T-helper 2 cell treated with Interferon-gamma antibody and Interleukin-4, amounts not matched to agents 5 μg/mL and 100 μg/mL, for 36 hours (primary cell): ENCODE results near the gene EVA1A.

Experiments used
- DNase-seq: peaks from one replicate; pipeline ENCODE4 v3.0.0; 2021; ENCODE audit warnings: low spot score
- H3K27ac Mint-ChIP-seq: one replicate; pipeline ENCODE4 v1.8.0; 2021; ENCODE audit warnings: mild to moderate bottlenecking, mixed read lengths
- H3K27me3 Mint-ChIP-seq: one replicate; pipeline ENCODE4 v1.8.0; 2021; ENCODE audit warnings: low read depth, mixed read lengths
- H3K36me3 Mint-ChIP-seq: one replicate; pipeline ENCODE4 v1.8.0; 2021; ENCODE audit warnings: low read depth, mixed read lengths
- H3K4me1 Mint-ChIP-seq: one replicate; pipeline ENCODE4 v1.8.0; 2021; ENCODE audit warnings: low read depth, mixed read lengths
- H3K4me3 Mint-ChIP-seq: one replicate; pipeline ENCODE4 v1.8.0; 2022; ENCODE audit warnings: mild to moderate bottlenecking, moderate library complexity, mixed read lengths
- H3K9me3 Mint-ChIP-seq: one replicate; pipeline ENCODE4 v1.8.0; 2021; ENCODE audit warnings: mixed read lengths

EVA1A gene

DNA sequence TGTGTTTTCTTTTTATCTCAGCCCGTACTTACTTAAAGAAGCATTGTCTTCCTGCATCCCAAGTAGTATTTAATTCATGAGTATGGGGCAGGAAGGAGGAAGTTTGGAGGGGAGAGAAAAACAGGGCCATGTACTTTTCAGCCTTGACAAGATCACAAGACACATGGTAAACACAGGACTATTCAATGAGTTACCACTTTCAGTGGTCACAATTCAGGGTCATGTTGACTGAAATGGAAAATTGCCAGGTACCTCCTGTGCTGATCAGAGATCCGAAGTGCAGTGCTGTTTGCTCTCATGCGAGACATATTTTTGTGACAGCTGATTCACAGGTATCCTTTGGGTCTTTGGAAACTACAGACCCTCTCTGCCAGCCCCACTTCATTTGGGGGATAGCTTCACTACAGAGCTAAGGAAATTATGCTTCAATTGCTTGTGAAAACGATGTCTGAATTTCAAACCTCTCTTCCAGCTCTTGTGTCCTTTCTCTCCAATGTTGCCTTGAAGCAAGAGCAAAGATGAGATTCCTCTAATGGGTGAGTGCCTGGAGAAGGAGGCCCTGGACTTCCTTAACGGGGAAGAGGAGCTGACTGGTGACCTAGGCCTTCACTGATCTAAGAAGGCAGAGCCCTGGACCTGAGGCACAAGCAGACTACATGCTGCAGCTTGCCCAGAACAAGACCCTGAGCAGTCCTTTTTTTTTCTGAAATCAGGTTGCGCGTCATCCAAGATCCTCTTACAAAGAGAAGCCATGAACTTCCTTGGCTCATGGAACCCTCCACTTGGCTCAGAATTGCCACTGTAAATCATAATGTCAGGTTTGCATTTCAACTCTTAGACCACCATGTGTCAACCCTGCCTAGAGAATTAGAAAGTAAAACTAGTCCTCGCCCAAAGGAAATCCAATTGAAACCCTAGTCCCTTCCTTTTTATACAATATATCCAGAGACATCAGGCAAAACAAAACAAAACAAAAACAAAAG lies 44.1 kb downstream of the EVA1A start:
- no peak for DNase-seq
- Mint-ChIP-seq H3K27ac (no peak overlapping the region), H3K9me3 (peaks cover 10% of the 10 kb centered on the region), H3K36me3 (no peaks in the 10 kb centered on the region), H3K4me3 (no peak overlapping the region), H3K27me3 (peaks cover 15% of the 10 kb centered on the region), H3K4me1 (no peaks in the 10 kb centered on the region)

DNA sequence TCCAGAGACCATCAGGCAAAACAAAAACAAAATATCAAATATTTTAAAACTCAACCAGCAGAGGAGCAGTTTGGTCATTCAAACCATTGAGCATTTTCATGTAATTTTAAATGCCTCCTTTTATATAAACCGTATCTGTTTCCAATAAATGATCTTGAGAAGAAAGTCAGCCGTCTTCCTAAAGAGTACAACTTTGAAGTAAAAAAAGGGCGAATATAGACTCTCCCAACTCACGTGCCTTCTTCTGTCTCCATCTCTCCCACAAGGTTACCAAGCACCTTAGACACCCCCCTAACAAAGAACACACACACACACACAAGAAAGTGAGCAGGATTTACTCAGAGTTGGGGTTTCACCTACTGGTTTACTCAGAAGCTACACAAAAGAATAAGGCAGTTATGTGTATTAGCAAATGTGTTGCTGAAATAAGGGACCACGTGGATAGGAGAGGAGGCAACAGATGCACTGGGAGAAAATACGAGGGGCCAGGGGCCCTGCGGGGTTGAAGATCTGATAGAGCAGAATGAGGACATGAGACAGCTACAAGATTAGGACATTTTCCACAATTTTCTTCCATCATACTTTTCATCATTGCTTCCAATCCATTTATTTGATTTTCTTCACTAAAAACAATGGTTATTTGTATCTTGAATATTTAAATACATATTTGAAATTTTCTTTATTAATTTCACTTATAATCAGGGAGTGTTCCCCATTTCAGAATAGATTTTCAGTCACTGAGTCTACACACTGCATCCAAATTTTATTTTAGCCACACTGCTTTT lies 45.0 kb downstream of the EVA1A start:
- DNase-seq = no peak
- no peak overlapping the region for H3K4me3 Mint-ChIP-seq
- no peak overlapping the region for H3K27ac Mint-ChIP-seq
- H3K4me1 Mint-ChIP-seq = no peaks in the 10 kb centered on the region
- H3K9me3 Mint-ChIP-seq = peaks cover 10% of the 10 kb centered on the region
- H3K27me3 Mint-ChIP-seq = peaks cover 15% of the 10 kb centered on the region
- H3K36me3 Mint-ChIP-seq = no peaks in the 10 kb centered on the region

DNA sequence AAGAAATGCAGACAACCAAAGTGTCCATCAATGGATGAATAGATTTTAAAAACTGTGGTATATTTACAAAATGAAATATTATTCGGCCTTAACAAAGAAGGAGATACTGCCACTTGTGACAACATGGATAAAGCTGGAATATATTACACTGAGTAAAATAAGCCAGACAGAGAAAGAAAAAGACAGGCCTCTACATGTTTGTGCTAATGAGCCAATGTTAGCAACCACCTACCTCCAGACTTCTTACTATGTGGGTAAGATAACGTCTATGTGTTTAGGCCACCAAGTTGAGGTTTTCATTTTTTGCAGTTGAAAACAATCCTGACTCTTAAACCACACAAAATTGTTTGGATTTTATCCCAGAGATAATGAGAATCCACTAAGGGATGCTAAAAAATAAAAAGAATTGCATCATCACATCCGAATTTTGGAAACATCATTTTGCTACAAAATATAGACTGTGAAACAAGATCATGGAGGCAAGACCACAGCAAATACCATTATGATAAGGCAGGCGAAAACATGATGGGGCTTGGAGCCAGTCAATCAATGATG lies 47.0 kb downstream of the EVA1A start:
- Mint-ChIP-seq H3K9me3 (peaks cover 12% of the 10 kb centered on the region), H3K4me3 (no peak overlapping the region), H3K27ac (no peak overlapping the region), H3K36me3 (no peaks in the 10 kb centered on the region), H3K27me3 (peaks cover 14% of the 10 kb centered on the region), H3K4me1 (no peaks in the 10 kb centered on the region)
- DNase-seq = no peak

DNA sequence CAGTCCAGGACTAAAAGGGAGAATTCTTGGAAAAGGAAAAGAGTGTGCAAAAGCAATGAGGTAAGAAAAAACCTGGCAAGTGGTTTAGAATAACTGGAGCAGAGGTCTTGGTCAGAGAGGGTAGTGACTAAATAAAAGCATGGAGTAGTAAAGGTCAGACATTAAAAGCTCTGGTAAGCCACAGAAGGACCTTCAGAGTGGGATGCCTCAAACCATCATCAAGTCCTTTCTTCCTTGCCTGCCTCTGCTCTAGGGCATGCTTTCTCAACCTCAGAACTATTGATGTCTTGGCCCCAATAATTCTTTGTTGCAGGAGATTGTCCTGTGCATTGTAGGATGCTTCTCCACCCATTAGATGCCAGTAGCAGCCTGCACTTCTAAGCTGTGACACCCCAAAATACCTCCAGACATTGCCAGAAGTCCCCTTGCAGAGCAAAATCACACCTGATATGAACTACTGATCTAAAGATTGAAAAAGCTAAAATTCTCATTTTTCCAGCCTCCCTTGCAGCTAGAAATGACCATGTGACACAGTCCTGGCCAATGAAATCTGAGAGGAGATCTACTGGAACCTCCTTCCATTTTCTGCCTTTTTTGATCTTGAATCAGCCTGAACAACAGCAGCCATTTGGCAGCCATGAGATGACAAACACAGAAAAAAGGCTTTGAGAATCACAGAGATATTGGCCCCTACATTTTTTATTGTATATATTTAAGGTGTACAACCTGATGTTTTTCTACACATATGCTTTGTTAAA lies 48.1 kb downstream of the EVA1A start:
- no peak for DNase-seq
- Mint-ChIP-seq H3K4me3 (no peak overlapping the region), H3K9me3 (peaks cover 14% of the 10 kb centered on the region), H3K27me3 (peaks cover 14% of the 10 kb centered on the region), H3K36me3 (no peaks in the 10 kb centered on the region), H3K4me1 (no peaks in the 10 kb centered on the region), H3K27ac (no peak overlapping the region)

DNA sequence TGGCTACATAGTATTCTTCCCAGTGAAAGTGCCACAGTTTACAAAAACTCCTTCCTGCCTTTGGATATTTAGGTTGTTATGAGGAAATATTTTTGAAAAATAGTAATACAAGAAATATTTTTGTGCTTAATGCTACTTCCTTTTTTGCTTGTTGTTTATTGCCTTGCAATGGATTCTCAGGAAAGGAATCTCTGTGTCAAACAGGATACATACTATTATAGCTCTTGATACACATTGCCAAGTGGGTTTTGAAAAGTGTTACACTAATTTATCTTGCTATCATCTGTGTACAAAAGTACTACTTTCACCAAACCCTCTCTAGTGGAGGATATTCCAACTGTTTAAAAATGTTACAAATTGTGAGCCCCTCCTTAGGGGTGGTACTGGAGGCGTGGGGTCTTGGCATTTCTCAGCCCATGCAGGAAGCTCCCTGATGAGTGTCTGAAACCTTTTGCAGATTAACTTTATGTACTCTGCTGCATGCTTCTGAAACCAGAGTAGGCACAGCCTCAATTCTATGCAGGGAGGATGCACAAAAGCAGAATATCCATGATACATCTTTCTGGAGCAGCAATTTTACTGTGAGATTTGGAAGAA lies 54.5 kb downstream of the EVA1A start:
- Mint-ChIP-seq H3K4me1 (no peaks in the 10 kb centered on the region), H3K36me3 (no peaks in the 10 kb centered on the region), H3K9me3 (peaks cover 4% of the 10 kb centered on the region), H3K27ac (no peak overlapping the region), H3K27me3 (peaks cover 5% of the 10 kb centered on the region), H3K4me3 (no peak overlapping the region)
- no peak for DNase-seq

DNA sequence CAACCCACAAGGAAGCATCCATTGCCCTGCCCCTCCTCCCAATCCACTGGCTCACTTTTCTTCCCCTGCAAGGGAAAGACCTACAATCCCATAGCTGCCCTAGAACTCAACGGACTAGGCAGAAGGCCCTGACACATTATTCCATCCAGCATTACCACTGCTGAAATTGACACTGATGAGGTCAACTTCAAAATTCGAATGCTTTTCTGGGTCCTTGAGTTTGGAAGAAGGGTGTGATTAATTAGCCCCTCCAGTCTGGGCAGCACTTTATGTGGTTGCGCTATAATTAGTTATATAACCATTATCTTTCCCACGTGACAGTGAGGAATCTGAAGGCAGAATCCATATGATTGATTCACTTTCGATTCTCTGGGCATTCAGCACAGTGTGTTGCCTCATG lies 55.7 kb downstream of the EVA1A start:
- Mint-ChIP-seq H3K27ac (no peak overlapping the region), H3K27me3 (peaks cover 8% of the 10 kb centered on the region), H3K9me3 (peaks cover 4% of the 10 kb centered on the region), H3K36me3 (no peaks in the 10 kb centered on the region), H3K4me1 (no peaks in the 10 kb centered on the region), H3K4me3 (no peak overlapping the region)
- no peak for DNase-seq

DNA sequence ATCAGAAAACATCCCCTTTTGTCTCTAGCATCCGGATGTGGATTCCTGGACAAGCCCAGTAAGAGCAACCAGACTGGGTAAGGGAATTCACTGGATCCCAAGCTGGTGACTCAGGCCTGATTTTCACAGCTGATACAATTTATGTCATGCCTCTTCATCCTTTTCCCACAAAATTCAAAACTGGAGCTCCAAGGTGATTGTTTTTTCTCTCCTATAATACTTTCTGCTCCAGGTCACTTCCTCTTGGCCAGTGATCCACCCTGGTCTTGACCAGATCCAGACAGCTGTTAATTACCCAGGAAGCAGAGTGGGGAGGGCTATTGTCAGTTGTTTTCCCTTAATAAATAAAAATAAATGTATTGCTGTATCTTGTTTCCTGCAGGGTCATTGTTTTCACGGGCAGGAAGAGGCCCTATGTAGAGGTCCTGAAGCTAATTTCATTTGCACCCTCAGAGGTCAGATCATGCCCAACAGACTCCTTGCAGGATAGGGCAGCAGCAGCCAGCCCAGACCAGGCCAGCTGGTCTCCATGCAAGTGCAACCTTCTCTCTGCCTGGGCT lies 57.6 kb downstream of the EVA1A start:
- Mint-ChIP-seq H3K4me1 (no peaks in the 10 kb centered on the region), H3K36me3 (no peaks in the 10 kb centered on the region), H3K27me3 (peaks cover 4% of the 10 kb centered on the region)

DNA sequence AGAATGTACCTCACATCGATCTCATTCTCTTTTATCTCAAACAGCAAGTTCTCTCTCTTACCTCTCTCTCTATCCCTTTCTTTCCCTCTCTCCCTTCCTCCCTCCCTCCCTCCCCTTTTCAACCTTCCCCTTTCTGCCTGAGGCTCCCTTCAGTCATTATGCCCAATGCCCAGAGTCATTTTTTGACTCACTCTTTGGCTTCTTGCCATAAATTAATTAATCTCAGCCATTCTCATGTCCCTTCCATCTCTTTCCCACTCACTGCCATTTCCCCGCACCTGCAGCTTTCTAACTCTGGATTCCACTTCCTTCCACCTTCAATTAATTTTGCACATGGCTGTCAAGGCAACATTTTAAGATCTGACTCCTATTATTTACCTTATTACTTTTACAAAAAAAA lies 60.1 kb downstream of the EVA1A start:
- Mint-ChIP-seq H3K4me3 (no peak overlapping the region), H3K4me1 (no peaks in the 10 kb centered on the region), H3K9me3 (no peaks in the 10 kb centered on the region), H3K27ac (no peak overlapping the region), H3K36me3 (no peaks in the 10 kb centered on the region), H3K27me3 (peaks cover 11% of the 10 kb centered on the region)
- DNase-seq = no peak

More for the DNA sequence above, 57.6 kb downstream of the EVA1A start:
- H3K9me3 Mint-ChIP-seq = no peaks in the 10 kb centered on the region
- no peak overlapping the region for H3K4me3 Mint-ChIP-seq
- no peak overlapping the region for H3K27ac Mint-ChIP-seq
- no peak for DNase-seq

DNA sequence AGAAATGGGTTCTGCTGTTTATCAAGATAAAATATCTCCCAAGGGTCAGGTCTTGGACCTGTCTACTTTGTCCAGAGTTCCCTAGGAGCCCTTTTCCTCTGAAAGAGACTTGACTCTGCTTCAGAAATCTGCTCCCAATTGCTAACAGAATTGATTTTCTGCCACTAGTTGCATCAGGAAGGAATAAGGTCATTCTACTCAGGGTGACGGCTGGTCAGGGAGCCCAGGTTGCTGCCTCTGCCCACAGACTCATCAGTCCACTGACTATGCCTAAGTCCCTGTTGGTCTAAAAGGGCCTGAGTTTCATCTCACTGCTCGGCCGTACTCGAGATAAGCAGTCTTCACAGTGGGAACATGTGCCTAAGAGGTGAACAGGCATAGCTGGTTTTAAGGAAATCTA lies 61.2 kb downstream of the EVA1A start:
- no peaks in the 10 kb centered on the region for H3K4me1 Mint-ChIP-seq
- H3K27me3 Mint-ChIP-seq = peaks cover 11% of the 10 kb centered on the region
- H3K36me3 Mint-ChIP-seq = no peaks in the 10 kb centered on the region
- DNase-seq = no peak
- no peak overlapping the region for H3K4me3 Mint-ChIP-seq
- H3K9me3 Mint-ChIP-seq = no peaks in the 10 kb centered on the region
- no peak overlapping the region for H3K27ac Mint-ChIP-seq

DNA sequence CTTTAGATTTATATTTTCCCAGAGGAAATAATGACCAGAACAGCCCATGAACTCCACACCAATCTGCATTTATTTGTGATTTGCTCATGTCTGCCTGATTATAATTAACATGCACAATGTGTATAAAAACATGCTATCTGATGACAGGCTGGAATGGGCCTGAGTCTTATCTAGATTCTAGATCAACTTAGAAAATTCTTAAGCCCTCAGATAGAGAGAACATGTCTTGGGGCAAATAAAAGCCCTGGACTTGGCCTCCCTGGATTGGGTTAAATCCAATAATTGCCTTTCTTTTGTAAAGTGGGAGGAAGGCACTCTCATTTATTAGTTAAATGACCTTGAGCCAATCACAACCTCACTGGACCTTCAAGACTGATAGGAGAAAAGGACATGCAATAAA lies 61.8 kb downstream of the EVA1A start:
- Mint-ChIP-seq H3K27me3 (peaks cover 11% of the 10 kb centered on the region), H3K4me3 (no peak overlapping the region)

DNA sequence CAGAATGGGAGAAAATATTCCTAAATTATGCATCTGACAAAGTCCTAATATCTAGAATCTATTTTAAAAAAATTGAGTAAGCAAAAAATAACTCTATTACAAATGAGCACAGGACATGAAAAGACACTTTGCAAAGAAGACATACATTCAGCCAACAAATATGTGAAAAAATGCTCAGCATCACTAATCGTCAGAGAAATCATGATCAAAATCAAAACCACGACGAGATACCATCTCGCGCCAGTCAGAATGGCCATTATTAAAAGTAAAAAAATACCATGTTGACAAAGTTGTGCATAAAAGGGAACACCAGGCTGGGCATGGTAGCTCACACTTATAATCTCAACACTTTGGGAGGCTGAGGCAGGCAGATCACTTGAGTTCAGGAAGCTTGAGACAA lies 63.5 kb downstream of the EVA1A start:
- Mint-ChIP-seq H3K27ac (no peak overlapping the region), H3K4me3 (no peak overlapping the region), H3K9me3 (no peaks in the 10 kb centered on the region), H3K4me1 (no peaks in the 10 kb centered on the region), H3K27me3 (peaks cover 11% of the 10 kb centered on the region), H3K36me3 (no peaks in the 10 kb centered on the region)
- DNase-seq = no peak

More for the DNA sequence above, 61.8 kb downstream of the EVA1A start:
- H3K4me1 Mint-ChIP-seq = no peaks in the 10 kb centered on the region
- H3K36me3 Mint-ChIP-seq = no peaks in the 10 kb centered on the region
- DNase-seq = no peak
- no peaks in the 10 kb centered on the region for H3K9me3 Mint-ChIP-seq
- H3K27ac Mint-ChIP-seq = no peak overlapping the region

DNA sequence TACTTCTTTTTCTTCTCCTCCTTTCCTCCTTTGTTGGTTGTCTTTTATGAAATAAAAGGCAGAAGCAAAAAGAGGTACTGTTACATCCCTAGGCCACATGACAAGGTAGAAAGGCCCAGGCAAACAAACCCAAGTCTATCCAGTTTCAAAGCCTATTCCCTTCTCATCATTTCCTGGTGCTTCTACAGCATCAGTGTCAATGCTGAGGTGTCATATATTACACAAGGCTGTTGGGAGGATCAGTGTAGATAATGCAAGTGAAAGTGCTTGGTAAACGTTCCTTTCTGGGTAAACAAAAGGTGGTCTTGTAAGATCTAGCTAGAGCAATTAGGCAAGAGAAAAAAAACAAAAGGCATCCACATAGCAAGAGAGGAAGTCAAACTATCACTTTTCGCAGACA lies 64.9 kb downstream of the EVA1A start:
- H3K4me1 Mint-ChIP-seq = no peaks in the 10 kb centered on the region
- H3K27ac Mint-ChIP-seq = no peak overlapping the region
- DNase-seq = no peak
- H3K27me3 Mint-ChIP-seq = peaks cover 8% of the 10 kb centered on the region
- H3K9me3 Mint-ChIP-seq = no peaks in the 10 kb centered on the region
- H3K4me3 Mint-ChIP-seq = no peak overlapping the region
- no peaks in the 10 kb centered on the region for H3K36me3 Mint-ChIP-seq

DNA sequence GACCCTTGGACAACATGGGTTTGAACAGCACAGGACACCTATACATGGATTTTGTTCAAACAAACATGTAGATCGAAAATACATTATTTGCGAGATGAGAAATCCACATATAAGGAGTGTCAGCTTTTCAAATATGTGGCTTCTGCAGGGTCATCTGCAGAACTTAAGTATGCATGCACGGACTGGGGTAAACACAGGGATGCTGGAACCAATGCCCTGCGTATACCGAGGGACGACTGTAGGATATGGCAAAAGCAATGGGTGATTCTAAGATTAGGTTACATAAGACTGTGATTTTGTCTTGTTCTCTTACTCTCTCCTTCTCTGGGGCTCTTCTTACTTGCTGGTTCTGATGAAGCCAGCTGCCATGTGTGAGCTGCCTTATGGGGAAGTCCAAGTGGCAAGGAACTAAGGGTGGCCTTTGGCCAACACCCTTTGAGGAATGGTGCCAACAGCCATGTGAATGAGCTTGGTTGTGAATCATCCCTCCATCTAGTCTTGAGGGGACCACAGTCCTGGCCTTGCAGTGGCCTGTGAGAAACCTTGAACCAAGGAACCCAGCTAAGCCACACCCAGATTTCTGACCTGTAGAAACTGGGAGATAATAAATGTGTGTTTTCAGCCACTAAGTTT lies 66.5 kb downstream of the EVA1A start:
- Mint-ChIP-seq H3K27ac (no peak overlapping the region), H3K4me1 (no peaks in the 10 kb centered on the region), H3K9me3 (no peaks in the 10 kb centered on the region), H3K36me3 (no peaks in the 10 kb centered on the region), H3K4me3 (no peak overlapping the region), H3K27me3 (peaks cover 11% of the 10 kb centered on the region)
- DNase-seq = no peak
